ENCODE data around the gene IGFL2. TPM values are rescaled to one million over a fixed set of nuclear protein-coding genes. Genes with fewer than 3 reads are reported as not detected.
"Not testable (repeated sequence)": the region's sequence is repeated elsewhere in the genome, so short reads cannot be mapped to it uniquely, and the experiment has no call there.

Gene IGFL2
- total and polyA plus RNA-seq, 4 donors = 0.36 TPM; not detected in 3

- H3K27me3 ChIP-seq (ENCODE audit: control insufficient read depth in 1 of 2, insufficient read depth in 2 of 2, low read length in 1 of 2); H3K4me1 ChIP-seq (ENCODE audit: control insufficient read depth in 1 of 2, insufficient read depth in 2 of 2, low read length in 2 of 2); H3K36me3 ChIP-seq (ENCODE audit: control insufficient read depth in 1 of 2, insufficient read depth in 2 of 2, low read length in 1 of 2); ATAC-seq (ENCODE audit: low FRiP score); DNase-seq; H3K27ac ChIP-seq (ENCODE audit: low read depth in 1 of 2, low read length in 2 of 2); H3K4me3 ChIP-seq (ENCODE audit: low read length in 2 of 2); intact Hi-C loops (cut with DNase I); H3K9me3 ChIP-seq (ENCODE audit: control insufficient read depth, low read length): not testable (repeated sequence)
- 57 to 75% methylated on average over 6 of the region's 8 CpGs for WGBS, 2 donors
Measured at GRCh38 chr19:46207858-46208257, 59.8 kb downstream of the IGFL2 start.

DNA sequence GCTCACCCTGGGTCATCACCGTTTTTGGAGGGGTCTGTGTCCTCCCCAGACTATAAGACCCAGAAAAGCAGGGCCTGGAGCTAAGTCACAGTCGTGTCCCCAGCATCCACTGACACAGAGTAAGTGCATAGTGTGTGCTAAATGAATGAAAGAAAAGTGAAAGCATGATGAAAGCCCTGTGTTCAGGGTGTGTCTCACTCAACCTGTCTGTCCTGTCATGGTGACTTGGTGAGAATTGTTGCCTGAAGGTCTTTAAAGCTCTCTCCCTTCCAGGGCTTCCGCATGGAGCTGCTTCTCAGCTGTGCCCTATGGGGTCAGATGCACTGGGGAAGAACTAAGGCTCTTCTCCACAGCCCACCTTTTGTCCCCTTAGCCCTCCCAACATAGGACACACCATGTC, 61.0 kb downstream of the IGFL2 start:
- Histone ChIP-seq H3K4me1 (ENCODE audit: control insufficient read depth in 1 of 2, insufficient read depth in 2 of 2, low read length in 2 of 2) (no peaks in the 10 kb centered on the region), H3K36me3 (ENCODE audit: control insufficient read depth in 1 of 2, insufficient read depth in 2 of 2, low read length in 1 of 2) (no peaks in the 10 kb centered on the region), H3K27me3 (ENCODE audit: control insufficient read depth in 1 of 2, insufficient read depth in 2 of 2, low read length in 1 of 2) (no peaks in the 10 kb centered on the region), H3K4me3 (ENCODE audit: low read length in 2 of 2) (no peak overlapping the region), H3K27ac (ENCODE audit: low read depth in 1 of 2, low read length in 2 of 2) (no peak overlapping the region), H3K9me3 (ENCODE audit: control insufficient read depth, low read length) (no peaks in the 10 kb centered on the region)
- 66 to 71% methylated on average over 3 of the region's 3 CpGs for WGBS, 2 donors
- peak; percentile 1 to 21 for DNase-seq
- intact Hi-C loops (cut with DNase I) = no loop called here
- ATAC-seq (ENCODE audit: low FRiP score) = no peak

GRCh38 chr19:46209472-46209871, 61.4 kb downstream of the IGFL2 start:
- peak in 1 of 2 donors; percentile 0 for DNase-seq
- no peak overlapping the region for H3K4me3 ChIP-seq (ENCODE audit: low read length in 2 of 2)
- ATAC-seq (ENCODE audit: low FRiP score) = no peak
- H3K36me3 ChIP-seq (ENCODE audit: control insufficient read depth in 1 of 2, insufficient read depth in 2 of 2, low read length in 1 of 2) = no peaks in the 10 kb centered on the region
- intact Hi-C loops (cut with DNase I) = no loop called here
- H3K9me3 ChIP-seq (ENCODE audit: control insufficient read depth, low read length) = no peaks in the 10 kb centered on the region
- H3K27ac ChIP-seq (ENCODE audit: low read depth in 1 of 2, low read length in 2 of 2) = no peak overlapping the region
- H3K27me3 ChIP-seq (ENCODE audit: control insufficient read depth in 1 of 2, insufficient read depth in 2 of 2, low read length in 1 of 2) = no peaks in the 10 kb centered on the region
- WGBS, 2 donors = 85 to 91% methylated on average over 1 of the region's 1 CpG
- no peaks in the 10 kb centered on the region for H3K4me1 ChIP-seq (ENCODE audit: control insufficient read depth in 1 of 2, insufficient read depth in 2 of 2, low read length in 2 of 2)

DNA sequence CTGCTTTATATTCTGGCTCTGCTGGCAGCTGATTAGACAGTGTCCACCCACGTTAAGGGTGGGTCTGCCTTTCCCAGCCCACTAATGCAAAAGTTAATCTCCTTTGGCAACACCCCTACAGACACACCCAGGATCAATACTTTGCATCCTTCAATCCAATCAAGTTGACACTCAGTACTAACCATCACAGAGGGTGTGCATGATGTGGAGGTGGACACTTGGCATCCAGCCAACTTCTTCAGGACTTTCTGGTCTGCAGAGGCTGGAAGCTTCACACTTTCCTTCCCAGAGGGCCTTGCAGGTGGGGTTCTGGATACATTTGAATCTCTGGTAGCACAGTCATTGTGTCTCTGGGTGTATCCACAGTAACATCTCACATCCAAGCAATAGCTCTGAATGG, 62.6 kb downstream of the IGFL2 start:
- H3K9me3 ChIP-seq (ENCODE audit: control insufficient read depth, low read length) = no peaks in the 10 kb centered on the region
- intact Hi-C loops (cut with DNase I) = no loop called here
- no peak overlapping the region for H3K27ac ChIP-seq (ENCODE audit: low read depth in 1 of 2, low read length in 2 of 2)
- no peaks in the 10 kb centered on the region for H3K36me3 ChIP-seq (ENCODE audit: control insufficient read depth in 1 of 2, insufficient read depth in 2 of 2, low read length in 1 of 2)
- no peaks in the 10 kb centered on the region for H3K27me3 ChIP-seq (ENCODE audit: control insufficient read depth in 1 of 2, insufficient read depth in 2 of 2, low read length in 1 of 2)
- ATAC-seq (ENCODE audit: low FRiP score) (no peak), DNase-seq (peak in 1 of 2 donors; percentile 11)
- no peaks in the 10 kb centered on the region for H3K4me1 ChIP-seq (ENCODE audit: control insufficient read depth in 1 of 2, insufficient read depth in 2 of 2, low read length in 2 of 2)
- WGBS, 2 donors = 50 to 70% methylated on average over 1 of the region's 1 CpG
- H3K4me3 ChIP-seq (ENCODE audit: low read length in 2 of 2) = no peak overlapping the region

Other genes starting within 250 kb of the IGFL2 start
- 1 to 10 TPM; 5.6 to 7.3 TPM for gene MYPOP, start 245.6 kb upstream of the IGFL2 start, total RNA-seq
- 1 to 10 TPM; 4.9 to 8.3 TPM for gene MYPOP, start 245.6 kb upstream of the IGFL2 start, polyA plus RNA-seq
- not detected for gene NANOS2, start 233.5 kb upstream of the IGFL2 start, total RNA-seq
- gene NANOS2, start 233.5 kb upstream of the IGFL2 start, polyA plus RNA-seq = not detected
- gene NOVA2, start 174.4 kb upstream of the IGFL2 start, total RNA-seq = 10 to 100 TPM in 1 of 2 donors, 1 to 10 TPM in 1; 8.1 to 18.2 TPM
- gene NOVA2, start 174.4 kb upstream of the IGFL2 start, polyA plus RNA-seq = under 1 TPM in 1 of 2 donors, not detected in 1; 0.13 TPM
- 10 to 100 TPM; 11.7 to 24.0 TPM for gene CCDC61, start 152.8 kb upstream of the IGFL2 start, total RNA-seq
- gene CCDC61, start 152.8 kb upstream of the IGFL2 start, polyA plus RNA-seq = 10 to 100 TPM in 1 of 2 donors, under 1 TPM in 1; 0.50 to 19.4 TPM
- gene PGLYRP1, start 125.2 kb upstream of the IGFL2 start, total RNA-seq = 1 to 10 TPM in 1 of 2 donors, not detected in 1; 1.4 TPM
- 1 to 10 TPM in 1 of 2 donors, not detected in 1; 1.9 TPM for gene PGLYRP1, start 125.2 kb upstream of the IGFL2 start, polyA plus RNA-seq
- not detected for gene IGFL4, start 107.2 kb upstream of the IGFL2 start, total RNA-seq
- gene IGFL4, start 107.2 kb upstream of the IGFL2 start, polyA plus RNA-seq = not detected
- gene IGFL3, start 23.6 kb upstream of the IGFL2 start, total RNA-seq = not detected
- gene IGFL3, start 23.6 kb upstream of the IGFL2 start, polyA plus RNA-seq = not detected
- not detected for gene IGFL1, start 81.5 kb downstream of the IGFL2 start, total RNA-seq
- not detected for gene IGFL1, start 81.5 kb downstream of the IGFL2 start, polyA plus RNA-seq
- 10 to 100 TPM; 37.5 to 55.4 TPM for gene HIF3A, start 148.8 kb downstream of the IGFL2 start, total RNA-seq
- 10 to 100 TPM in 1 of 2 donors, 1 to 10 TPM in 1; 7.0 to 78.4 TPM for gene HIF3A, start 148.8 kb downstream of the IGFL2 start, polyA plus RNA-seq
- gene PPP5C, start 198.8 kb downstream of the IGFL2 start, total RNA-seq = 10 to 100 TPM; 62.7 to 63.7 TPM
- gene PPP5C, start 198.8 kb downstream of the IGFL2 start, polyA plus RNA-seq = 10 to 100 TPM; 23.0 to 54.3 TPM